Astrocyte (in vitro differentiated cells and primary cell): Measurements from ENCODE around the gene AGPAT3. TPM values are rescaled to one million over a fixed set of nuclear protein-coding genes. Genes with fewer than 3 reads are reported as not detected.

Experiments
- DNase-seq: peaks from one replicate; pipeline ENCODE4 v3.0.0-alpha.2; 2010; ENCODE audit warnings: low read depth
- FAIRE-seq: peaks from 2 replicates; lab custom pipeline; 2011; peaks lifted over from hg19 to GRCh38; lab: Jason Lieb, UNC
- H2AFZ ChIP-seq: 2 replicates; pipeline ENCODE4 v1.6.0; 2012; ENCODE audit warnings: low read depth, low read length, inconsistent platforms
- H3K27ac ChIP-seq: 2 replicates; pipeline ENCODE4 v1.5.1; 2011; ENCODE audit warnings: low read depth, low read length, inconsistent platforms
- H3K27me3 ChIP-seq: 2 replicates; pipeline ENCODE4 v1.6.0; 2011; ENCODE audit warnings: low read length, inconsistent platforms; ENCODE audit not compliant: insufficient read depth
- H3K36me3 ChIP-seq: 2 replicates; pipeline ENCODE4 v1.5.1; 2011; ENCODE audit warnings: low read length, inconsistent platforms; ENCODE audit not compliant: insufficient read depth
- H3K4me1 ChIP-seq: 2 replicates; pipeline ENCODE4 v1.5.1; 2011; ENCODE audit warnings: low read length, inconsistent platforms; ENCODE audit not compliant: insufficient read depth
- H3K4me2 ChIP-seq: 2 replicates; pipeline ENCODE4 v1.6.0; 2012; ENCODE audit warnings: low read length, inconsistent platforms
- H3K4me3 ChIP-seq: 2 replicates; pipeline ENCODE4 v1.5.1; 2011; ENCODE audit warnings: low read depth, mild to moderate bottlenecking, low read length, inconsistent platforms; ENCODE audit not compliant: insufficient read depth
- H3K79me2 ChIP-seq: 2 replicates; pipeline ENCODE4 v1.6.0; 2012; ENCODE audit warnings: mild to moderate bottlenecking, low read length, inconsistent platforms; ENCODE audit not compliant: insufficient read depth
- H3K9ac ChIP-seq: 2 replicates; pipeline ENCODE4 v1.6.0; 2012; ENCODE audit warnings: mild to moderate bottlenecking, low read length, inconsistent platforms
- H3K9me3 ChIP-seq: 2 replicates; pipeline ENCODE4 v1.5.1; 2012; ENCODE audit warnings: low read depth, mild to moderate bottlenecking, low read length, inconsistent platforms; ENCODE audit not compliant: insufficient read depth
- H4K20me1 ChIP-seq: 2 replicates; pipeline ENCODE4 v1.6.0; 2012; ENCODE audit warnings: low read length, inconsistent platforms; ENCODE audit not compliant: insufficient read depth
- H3K27ac Mint-ChIP-seq: one replicate; pipeline ENCODE4 v1.8.0; 2021; ENCODE audit warnings: mild to moderate bottlenecking, mixed read lengths; ENCODE audit not compliant: unreplicated experiment
- H3K27me3 Mint-ChIP-seq: one replicate; pipeline ENCODE4 v1.8.0; 2021; ENCODE audit warnings: low read depth, mixed read lengths; ENCODE audit not compliant: unreplicated experiment
- H3K36me3 Mint-ChIP-seq: one replicate; pipeline ENCODE4 v1.8.0; 2021; ENCODE audit warnings: low read depth, mixed read lengths; ENCODE audit not compliant: unreplicated experiment
- H3K4me1 Mint-ChIP-seq: one replicate; pipeline ENCODE4 v1.8.0; 2021; ENCODE audit warnings: low read depth, mixed read lengths; ENCODE audit not compliant: unreplicated experiment
- H3K4me3 Mint-ChIP-seq: one replicate; pipeline ENCODE4 v1.8.0; 2021; ENCODE audit warnings: mild to moderate bottlenecking, moderate library complexity, mixed read lengths; ENCODE audit not compliant: unreplicated experiment
- H3K9me3 Mint-ChIP-seq: one replicate; pipeline ENCODE4 v1.8.0; 2021; ENCODE audit warnings: mild to moderate bottlenecking, mixed read lengths; ENCODE audit not compliant: unreplicated experiment
- CTCF ChIP-seq: IDR thresholded peaks from 2 replicates; pipeline ENCODE4 v1.5.1; 2011; ENCODE audit warnings: low read depth, mild to moderate bottlenecking, inconsistent platforms, low read length, moderate library complexity; ENCODE audit not compliant: insufficient read depth
- EZH2 ChIP-seq: IDR thresholded peaks from 2 replicates; pipeline ENCODE4 v1.6.1; 2012; ENCODE audit warnings: mild to moderate bottlenecking, low read length, inconsistent platforms; ENCODE audit not compliant: insufficient read depth
- total RNA-seq: library from RNA; stranded (reverse); gene quantifications from 2 replicates; pipeline ENCODE4 v1.2.1, GENCODE V29; 2021

Gene AGPAT3
- total RNA-seq, 1 donor from 2014 or later, result 34.7 TPM

GRCh38 chr21:43970551-43970950, 105.5 kb downstream of the AGPAT3 start:
- Histone ChIP-seq H3K27me3 (no peaks in the 10 kb centered on the region), H3K27ac (no peak overlapping the region), H3K4me2 (no peak overlapping the region), H3K9ac (no peak overlapping the region), H3K9me3 (no peaks in the 10 kb centered on the region), H3K4me1 (peaks cover 4% of the 10 kb centered on the region), H3K79me2 (no peaks in the 10 kb centered on the region), H4K20me1 (peaks cover 8% of the 10 kb centered on the region), H3K4me3 (no peak overlapping the region), H3K36me3 (no peaks in the 10 kb centered on the region), H2AFZ (no peak overlapping the region)
- Mint-ChIP-seq H3K4me1 (no peaks in the 10 kb centered on the region), H3K27me3 (no peaks in the 10 kb centered on the region), H3K9me3 (no peaks in the 10 kb centered on the region), H3K27ac (no peak overlapping the region), H3K36me3 (peaks cover 13% of the 10 kb centered on the region), H3K4me3 (no peak overlapping the region)
- no peak for TF ChIP-seq EZH2
- TF ChIP-seq CTCF, result no peak
- FAIRE-seq (no peak), DNase-seq (no peak)

- H3K27ac ChIP-seq, result no peak overlapping the region
- FAIRE-seq (no peak), DNase-seq (no peak)
- Mint-ChIP-seq H3K27ac (no peak overlapping the region), H3K4me1 (no peaks in the 10 kb centered on the region), H3K27me3 (no peaks in the 10 kb centered on the region), H3K36me3 (peaks cover 13% of the 10 kb centered on the region), H3K4me3 (no peak overlapping the region), H3K9me3 (no peaks in the 10 kb centered on the region)
- H3K9me3 ChIP-seq, result no peaks in the 10 kb centered on the region
- H3K79me2 ChIP-seq, result no peaks in the 10 kb centered on the region
- H3K9ac ChIP-seq, result no peak overlapping the region
- TF ChIP-seq EZH2 (no peak), CTCF (no peak)
- peaks cover 8% of the 10 kb centered on the region for H4K20me1 ChIP-seq
- H3K4me2 ChIP-seq, result no peak overlapping the region
- no peaks in the 10 kb centered on the region for H3K36me3 ChIP-seq
- peaks cover 4% of the 10 kb centered on the region for H3K4me1 ChIP-seq
- H2AFZ ChIP-seq, result no peak overlapping the region
- no peak overlapping the region for H3K4me3 ChIP-seq
- no peaks in the 10 kb centered on the region for H3K27me3 ChIP-seq
Observed at GRCh38 chr21:43971201-43971991, 106.4 kb downstream of the AGPAT3 start.

- H3K9me3 ChIP-seq, result no peaks in the 10 kb centered on the region
- TF ChIP-seq CTCF, result no peak
- H3K4me1 Mint-ChIP-seq, result no peaks in the 10 kb centered on the region
- no peak overlapping the region for H3K4me3 Mint-ChIP-seq
- no peak overlapping the region for H3K27ac ChIP-seq
- H3K36me3 Mint-ChIP-seq, result peaks cover 13% of the 10 kb centered on the region
- DNase-seq (no peak), FAIRE-seq (no peak)
- H2AFZ ChIP-seq, result no peak overlapping the region
- H3K27me3 ChIP-seq, result no peaks in the 10 kb centered on the region
- no peaks in the 10 kb centered on the region for H3K27me3 Mint-ChIP-seq
- H3K27ac Mint-ChIP-seq, result no peak overlapping the region
- H3K79me2 ChIP-seq, result no peaks in the 10 kb centered on the region
- peaks cover 4% of the 10 kb centered on the region for H3K4me1 ChIP-seq
- H3K9ac ChIP-seq, result no peak overlapping the region
- no peak overlapping the region for H3K4me3 ChIP-seq
- H3K9me3 Mint-ChIP-seq, result no peaks in the 10 kb centered on the region
- H4K20me1 ChIP-seq, result peaks cover 8% of the 10 kb centered on the region
- no peaks in the 10 kb centered on the region for H3K36me3 ChIP-seq
- H3K4me2 ChIP-seq, result no peak overlapping the region
Observed at GRCh38 chr21:43971992-43972255, 106.9 kb downstream of the AGPAT3 start.
